HCT116 (cell line): ENCODE results near the gene ZEB2.

Source experiments
- EZH2 ChIP-seq: fragments of 200-600 bp; sonication (generic); IDR thresholded peaks from 2 replicates; pipeline ENCODE4 v1.6.1; 2017; ENCODE audit warnings: antibody characterized with exemption, mixed run types
- EZH2phosphoT487 ChIP-seq: fragments of 200-600 bp; IDR thresholded peaks from 2 replicates; pipeline ENCODE4 v1.6.1; 2018; ENCODE audit warnings: antibody characterized with exemption, borderline replicate concordance
- POLR2A ChIP-seq: IDR thresholded peaks from 2 replicates; pipeline ENCODE4 v1.7.0; 2011; ENCODE audit warnings: borderline replicate concordance; ENCODE audit not compliant: insufficient read depth, insufficient read length; ENCODE audit errors: extremely low read depth
- SP1 ChIP-seq: IDR thresholded peaks from 2 replicates; pipeline ENCODE4 v1.6.1; 2012; ENCODE audit warnings: low read depth
- ZFX ChIP-seq: fragments of 450-650 bp; IDR thresholded peaks from 2 replicates; pipeline ENCODE4 v1.6.1; 2017
- TF ChIP-seq, protein P1 (sequence below), 3 experiments: fragments of 200-600 bp in 1 of 3; sonication (generic) in 1 of 3; IDR thresholded peaks in 2 of 3; conservative IDR thresholded peaks in 1 of 3; 2 replicates each; pipeline ENCODE4 v1.5.1; 2012 to 2017; ENCODE audit warnings: low read depth in 2 of 3, low read length in 2 of 3, antibody characterized with exemption in 1 of 3, borderline replicate concordance in 1 of 3, control low read depth in 1 of 3, mild to moderate bottlenecking in 1 of 3, mixed read lengths in 1 of 3, mixed run types in 1 of 3, moderate library complexity in 1 of 3; ENCODE audit not compliant: insufficient read depth in 1 of 3
- TF ChIP-seq, protein P2 (sequence below): IDR thresholded peaks from 2 replicates; pipeline ENCODE4 v1.6.1; 2011; ENCODE audit warnings: mild to moderate bottlenecking, low read length, moderate library complexity; ENCODE audit not compliant: insufficient replicate concordance; ENCODE audit errors: extremely low read depth
- TF ChIP-seq, protein P3 (sequence below): IDR thresholded peaks from 2 replicates; pipeline ENCODE4 v1.6.1; 2012
- TF ChIP-seq, protein P4 (sequence below): IDR thresholded peaks from 2 replicates; pipeline ENCODE4 v1.6.1; 2012

DNA sequence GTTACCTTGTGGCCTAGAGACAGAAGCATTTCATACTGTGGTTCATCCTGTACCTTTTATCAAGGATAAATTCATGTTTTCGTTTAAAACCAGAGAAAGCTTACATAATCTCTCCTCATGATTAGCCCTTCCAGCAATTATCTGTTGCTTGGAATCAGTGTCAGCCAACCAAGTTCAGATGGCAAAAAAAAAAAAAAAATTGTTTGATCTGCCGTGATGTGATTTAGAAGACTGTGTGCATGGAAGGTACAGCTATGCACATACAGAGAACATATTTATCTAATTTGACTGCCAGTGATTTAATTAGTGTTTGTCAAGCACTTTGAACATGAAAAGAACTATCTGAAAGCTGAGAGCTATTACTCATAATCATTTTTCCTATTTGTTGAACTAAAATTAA is 180.9 kb downstream of the ZEB2 start:
- TF ChIP-seq, protein P1, sequence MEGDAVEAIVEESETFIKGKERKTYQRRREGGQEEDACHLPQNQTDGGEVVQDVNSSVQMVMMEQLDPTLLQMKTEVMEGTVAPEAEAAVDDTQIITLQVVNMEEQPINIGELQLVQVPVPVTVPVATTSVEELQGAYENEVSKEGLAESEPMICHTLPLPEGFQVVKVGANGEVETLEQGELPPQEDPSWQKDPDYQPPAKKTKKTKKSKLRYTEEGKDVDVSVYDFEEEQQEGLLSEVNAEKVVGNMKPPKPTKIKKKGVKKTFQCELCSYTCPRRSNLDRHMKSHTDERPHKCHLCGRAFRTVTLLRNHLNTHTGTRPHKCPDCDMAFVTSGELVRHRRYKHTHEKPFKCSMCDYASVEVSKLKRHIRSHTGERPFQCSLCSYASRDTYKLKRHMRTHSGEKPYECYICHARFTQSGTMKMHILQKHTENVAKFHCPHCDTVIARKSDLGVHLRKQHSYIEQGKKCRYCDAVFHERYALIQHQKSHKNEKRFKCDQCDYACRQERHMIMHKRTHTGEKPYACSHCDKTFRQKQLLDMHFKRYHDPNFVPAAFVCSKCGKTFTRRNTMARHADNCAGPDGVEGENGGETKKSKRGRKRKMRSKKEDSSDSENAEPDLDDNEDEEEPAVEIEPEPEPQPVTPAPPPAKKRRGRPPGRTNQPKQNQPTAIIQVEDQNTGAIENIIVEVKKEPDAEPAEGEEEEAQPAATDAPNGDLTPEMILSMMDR (IDR thresholded peaks at IDR 0.05 in 2 of 3, conservative IDR thresholded peaks at IDR 0.05 in 1 of 3; ENCODE audit: borderline replicate concordance in 1 of 3, insufficient read depth in 1 of 3, low read depth in 2 of 3, low read length in 2 of 3) = no peak
- TF ChIP-seq ZFX = no peak
- no peak for TF ChIP-seq EZH2phosphoT487
- TF ChIP-seq, protein P2, sequence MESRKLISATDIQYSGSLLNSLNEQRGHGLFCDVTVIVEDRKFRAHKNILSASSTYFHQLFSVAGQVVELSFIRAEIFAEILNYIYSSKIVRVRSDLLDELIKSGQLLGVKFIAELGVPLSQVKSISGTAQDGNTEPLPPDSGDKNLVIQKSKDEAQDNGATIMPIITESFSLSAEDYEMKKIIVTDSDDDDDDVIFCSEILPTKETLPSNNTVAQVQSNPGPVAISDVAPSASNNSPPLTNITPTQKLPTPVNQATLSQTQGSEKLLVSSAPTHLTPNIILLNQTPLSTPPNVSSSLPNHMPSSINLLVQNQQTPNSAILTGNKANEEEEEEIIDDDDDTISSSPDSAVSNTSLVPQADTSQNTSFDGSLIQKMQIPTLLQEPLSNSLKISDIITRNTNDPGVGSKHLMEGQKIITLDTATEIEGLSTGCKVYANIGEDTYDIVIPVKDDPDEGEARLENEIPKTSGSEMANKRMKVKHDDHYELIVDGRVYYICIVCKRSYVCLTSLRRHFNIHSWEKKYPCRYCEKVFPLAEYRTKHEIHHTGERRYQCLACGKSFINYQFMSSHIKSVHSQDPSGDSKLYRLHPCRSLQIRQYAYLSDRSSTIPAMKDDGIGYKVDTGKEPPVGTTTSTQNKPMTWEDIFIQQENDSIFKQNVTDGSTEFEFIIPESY = no peak
- TF ChIP-seq, protein P3, sequence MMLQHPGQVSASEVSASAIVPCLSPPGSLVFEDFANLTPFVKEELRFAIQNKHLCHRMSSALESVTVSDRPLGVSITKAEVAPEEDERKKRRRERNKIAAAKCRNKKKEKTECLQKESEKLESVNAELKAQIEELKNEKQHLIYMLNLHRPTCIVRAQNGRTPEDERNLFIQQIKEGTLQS = no peak
- TF ChIP-seq, protein P4, sequence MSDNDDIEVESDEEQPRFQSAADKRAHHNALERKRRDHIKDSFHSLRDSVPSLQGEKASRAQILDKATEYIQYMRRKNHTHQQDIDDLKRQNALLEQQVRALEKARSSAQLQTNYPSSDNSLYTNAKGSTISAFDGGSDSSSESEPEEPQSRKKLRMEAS = no peak
- no peak for TF ChIP-seq EZH2
- no peak for TF ChIP-seq POLR2A
- TF ChIP-seq SP1 = no peak
